Amniotic stem cell (primary cell): ENCODE results near the gene ISG20.

Experiments
- DNase-seq: peaks from one replicate; lab custom pipeline; 2025; lab: John Stamatoyannopoulos, UW

ISG20 gene

GRCh38 chr15:88654430-88655102 lies 15.8 kb downstream of the ISG20 start:
- no peak for DNase-seq

GRCh38 chr15:88655103-88655553 lies 16.3 kb downstream of the ISG20 start:
- DNase-seq = no peak

GRCh38 chr15:88655800-88656488 lies 17.1 kb downstream of the ISG20 start:
- no peak for DNase-seq

GRCh38 chr15:88656760-88657221 lies 18.0 kb downstream of the ISG20 start:
- DNase-seq = no peak

- peak; percentile 26 for DNase-seq
These were observed 18.7 kb downstream of the ISG20 start for GRCh38 chr15:88657326-88658069.

- no peak for DNase-seq
These were observed 19.5 kb downstream of the ISG20 start for GRCh38 chr15:88658070-88658965.

GRCh38 chr15:88658972-88659931 lies 20.4 kb downstream of the ISG20 start:
- peak; percentile 31 for DNase-seq

- peak; percentile 26 for DNase-seq
These were observed 22.4 kb downstream of the ISG20 start for GRCh38 chr15:88661041-88661700.

GRCh38 chr15:88661761-88662556 lies 23.1 kb downstream of the ISG20 start:
- DNase-seq = no peak

GRCh38 chr15:88663141-88663621 lies 24.4 kb downstream of the ISG20 start:
- DNase-seq = no peak

GRCh38 chr15:88664151-88664778 lies 25.4 kb downstream of the ISG20 start:
- no peak for DNase-seq

GRCh38 chr15:88674661-88675060 lies 35.8 kb downstream of the ISG20 start:
- no peak for DNase-seq

GRCh38 chr15:88678755-88679154 lies 39.9 kb downstream of the ISG20 start:
- no peak for DNase-seq

- no peak for DNase-seq
These were observed 41.6 kb downstream of the ISG20 start for GRCh38 chr15:88680241-88681001.

- no peak for DNase-seq
These were observed 42.9 kb downstream of the ISG20 start for GRCh38 chr15:88681610-88682221.

GRCh38 chr15:88684345-88684744 lies 45.5 kb downstream of the ISG20 start:
- no peak for DNase-seq

GRCh38 chr15:88686166-88686565 lies 47.4 kb downstream of the ISG20 start:
- DNase-seq = no peak
